IPS-18a (cell line): ENCODE results near the gene PRAMEF12.

ENCODE experiments used
- H3K27ac ChIP-seq: one replicate; pipeline ENCODE4 v1.5.1; 2013; ENCODE audit warnings: low read length
- H3K27me3 ChIP-seq: one replicate; pipeline ENCODE4 v1.6.1; 2013; ENCODE audit warnings: mild to moderate bottlenecking, low read length; ENCODE audit not compliant: control insufficient read depth, insufficient read depth
- H3K36me3 ChIP-seq: one replicate; pipeline ENCODE4 v1.6.1; 2013; ENCODE audit warnings: low read depth, low read length; ENCODE audit not compliant: control insufficient read depth
- H3K4me1 ChIP-seq: one replicate; pipeline ENCODE4 v1.6.1; 2013; ENCODE audit warnings: low read depth, low read length; ENCODE audit not compliant: control insufficient read depth
- H3K4me3 ChIP-seq: one replicate; pipeline ENCODE4 v1.5.1; 2013; ENCODE audit warnings: low read length
- H3K9ac ChIP-seq: one replicate; pipeline ENCODE4 v1.6.1; 2013; ENCODE audit warnings: mild to moderate bottlenecking, low read length, moderate library complexity
- H3K9me3 ChIP-seq: one replicate; pipeline ENCODE4 v1.6.1; 2013; ENCODE audit warnings: low read depth, low read length; ENCODE audit not compliant: control insufficient read depth

PRAMEF12 gene

GRCh38 chr1:12756273-12756672 is 17.3 kb upstream of the PRAMEF12 start:
- Histone ChIP-seq H3K9me3 (no peaks in the 10 kb centered on the region), H3K4me1 (no peaks in the 10 kb centered on the region), H3K27ac (no peak overlapping the region), H3K4me3 (no peak overlapping the region), H3K27me3 (no peaks in the 10 kb centered on the region), H3K9ac (no peak overlapping the region), H3K36me3 (no peaks in the 10 kb centered on the region)

- Histone ChIP-seq H3K36me3 (no peaks in the 10 kb centered on the region), H3K27ac (no peak overlapping the region), H3K9me3 (no peaks in the 10 kb centered on the region), H3K27me3 (no peaks in the 10 kb centered on the region), H3K4me3 (no peak overlapping the region), H3K4me1 (no peaks in the 10 kb centered on the region), H3K9ac (no peak overlapping the region)
Observed at GRCh38 chr1:12756768-12757413, 16.6 kb upstream of the PRAMEF12 start.

DNA sequence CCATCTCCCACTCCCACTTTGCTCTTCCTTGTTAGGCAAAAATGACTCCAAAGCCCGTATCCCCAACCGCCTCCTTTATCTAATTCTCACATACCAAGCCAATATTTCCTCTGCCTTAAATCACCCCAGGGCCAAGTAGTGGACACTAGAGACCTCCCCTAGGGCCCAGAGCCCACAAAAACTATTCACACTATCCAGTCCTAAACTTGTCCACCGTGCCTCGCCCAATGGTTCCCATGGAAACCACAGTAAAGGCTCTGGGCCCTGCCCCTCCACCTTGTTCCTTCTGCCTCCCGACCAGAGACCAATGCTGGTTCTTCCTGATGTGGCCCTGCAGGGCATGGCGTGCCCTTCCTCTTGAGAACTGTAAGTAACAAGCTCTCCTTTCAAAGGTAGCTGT is 15.7 kb upstream of the PRAMEF12 start:
- Histone ChIP-seq H3K9me3 (no peaks in the 10 kb centered on the region), H3K9ac (no peak overlapping the region), H3K4me1 (no peaks in the 10 kb centered on the region), H3K4me3 (no peak overlapping the region), H3K36me3 (no peaks in the 10 kb centered on the region), H3K27me3 (no peaks in the 10 kb centered on the region), H3K27ac (no peak overlapping the region)

- Histone ChIP-seq H3K27ac (no peak overlapping the region), H3K4me1 (no peaks in the 10 kb centered on the region), H3K4me3 (no peak overlapping the region), H3K36me3 (no peaks in the 10 kb centered on the region), H3K9me3 (no peaks in the 10 kb centered on the region), H3K9ac (no peak overlapping the region), H3K27me3 (no peaks in the 10 kb centered on the region)
Observed at GRCh38 chr1:12760256-12760795, 13.2 kb upstream of the PRAMEF12 start.

DNA sequence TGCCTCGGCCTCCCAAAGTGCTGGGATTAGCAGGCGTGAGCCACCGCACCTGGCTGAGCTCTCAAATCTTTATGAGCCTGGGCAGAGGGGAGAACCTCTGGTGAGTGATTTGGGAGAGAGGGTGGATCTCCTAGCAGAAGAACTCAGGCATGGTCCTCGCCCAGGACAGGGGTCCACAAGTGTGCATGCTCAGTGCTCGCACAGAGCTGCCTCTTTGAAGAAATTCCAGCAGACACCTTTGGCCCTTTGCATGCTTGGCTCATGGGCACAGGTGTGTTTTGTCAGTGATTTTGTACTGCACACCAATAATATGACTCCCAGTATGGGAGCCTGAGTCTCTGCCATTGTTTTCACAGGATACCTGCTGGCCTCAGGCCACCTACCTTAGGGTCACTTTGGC is 11.8 kb upstream of the PRAMEF12 start:
- Histone ChIP-seq H3K36me3 (no peaks in the 10 kb centered on the region), H3K27me3 (no peaks in the 10 kb centered on the region), H3K9ac (no peak overlapping the region), H3K9me3 (no peaks in the 10 kb centered on the region), H3K27ac (no peak overlapping the region), H3K4me1 (no peaks in the 10 kb centered on the region), H3K4me3 (no peak overlapping the region)

DNA sequence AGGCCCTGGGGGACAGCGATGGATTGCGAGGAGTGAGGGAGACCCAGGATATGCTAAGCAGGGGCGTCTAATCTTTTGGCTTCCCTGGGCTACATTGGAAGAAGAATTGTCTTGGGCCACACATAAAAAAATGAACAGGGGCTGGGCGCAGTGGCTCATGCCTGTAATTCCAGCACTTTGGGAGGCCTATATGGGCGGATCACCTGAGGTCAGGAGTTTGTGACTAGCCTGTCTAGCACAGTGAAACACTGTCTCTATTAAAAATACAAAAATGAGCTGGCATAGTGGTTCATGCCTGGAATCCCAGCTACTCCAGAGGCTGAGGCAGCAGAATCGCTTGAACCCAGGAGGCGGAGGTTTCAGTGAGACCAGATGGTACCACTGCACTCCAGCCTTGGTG is 10.8 kb upstream of the PRAMEF12 start:
- Histone ChIP-seq H3K9ac (no peak overlapping the region), H3K36me3 (no peaks in the 10 kb centered on the region), H3K4me1 (no peaks in the 10 kb centered on the region), H3K27ac (no peak overlapping the region), H3K4me3 (no peak overlapping the region), H3K27me3 (no peaks in the 10 kb centered on the region), H3K9me3 (no peaks in the 10 kb centered on the region)

DNA sequence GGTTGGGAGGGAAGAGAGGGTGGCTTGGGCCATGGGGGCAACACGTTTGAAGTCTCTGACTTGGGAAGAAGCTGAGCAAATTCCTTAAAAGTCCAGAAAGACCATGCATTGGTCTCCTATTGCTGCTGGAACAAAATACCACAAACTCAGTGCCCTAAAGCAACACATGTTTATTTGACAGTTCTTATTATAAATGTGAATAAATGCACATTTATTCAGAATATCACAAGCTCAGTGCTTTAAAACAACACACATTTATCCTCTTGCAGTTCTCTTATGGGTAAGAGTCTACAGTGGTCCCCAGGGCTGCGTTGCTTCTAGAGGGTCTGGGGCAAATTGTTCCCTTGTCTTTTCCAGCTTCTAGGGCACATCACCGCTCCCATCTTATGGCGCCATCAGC is 10.1 kb upstream of the PRAMEF12 start:
- H3K4me3 ChIP-seq = no peak overlapping the region
- no peaks in the 10 kb centered on the region for H3K36me3 ChIP-seq
- no peaks in the 10 kb centered on the region for H3K4me1 ChIP-seq
- H3K27ac ChIP-seq = no peak overlapping the region
- no peaks in the 10 kb centered on the region for H3K27me3 ChIP-seq
- no peaks in the 10 kb centered on the region for H3K9me3 ChIP-seq
- H3K9ac ChIP-seq = no peak overlapping the region

GRCh38 chr1:12764016-12764415 is 9.5 kb upstream of the PRAMEF12 start:
- Histone ChIP-seq H3K4me1 (no peaks in the 10 kb centered on the region), H3K36me3 (no peaks in the 10 kb centered on the region), H3K27ac (no peak overlapping the region), H3K4me3 (no peak overlapping the region), H3K9me3 (no peaks in the 10 kb centered on the region), H3K27me3 (no peaks in the 10 kb centered on the region), H3K9ac (no peak overlapping the region)

DNA sequence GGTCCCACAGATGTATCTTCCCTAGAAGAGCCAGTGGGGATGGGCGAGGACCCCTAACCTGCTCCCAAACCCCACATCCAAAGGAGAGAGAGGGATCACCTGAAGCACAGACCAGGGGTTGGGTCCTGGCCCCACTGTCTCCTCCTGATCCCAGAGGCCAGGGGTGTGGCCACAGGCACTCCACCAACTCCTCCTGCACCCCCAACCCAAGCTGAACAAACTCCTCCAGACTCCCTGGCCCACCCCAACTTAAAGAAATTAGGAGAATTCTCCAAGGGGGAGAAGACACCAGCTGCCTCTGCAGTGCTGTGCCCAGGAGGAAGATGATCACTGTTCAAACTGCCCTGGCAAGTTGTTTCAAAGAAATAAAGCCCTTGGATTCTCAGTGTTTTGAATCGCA is 4.5 kb upstream of the PRAMEF12 start:
- H3K4me3 ChIP-seq = no peak overlapping the region
- no peaks in the 10 kb centered on the region for H3K9me3 ChIP-seq
- H3K36me3 ChIP-seq = no peaks in the 10 kb centered on the region
- no peaks in the 10 kb centered on the region for H3K27me3 ChIP-seq
- no peak overlapping the region for H3K9ac ChIP-seq
- H3K4me1 ChIP-seq = no peaks in the 10 kb centered on the region
- H3K27ac ChIP-seq = no peak overlapping the region

DNA sequence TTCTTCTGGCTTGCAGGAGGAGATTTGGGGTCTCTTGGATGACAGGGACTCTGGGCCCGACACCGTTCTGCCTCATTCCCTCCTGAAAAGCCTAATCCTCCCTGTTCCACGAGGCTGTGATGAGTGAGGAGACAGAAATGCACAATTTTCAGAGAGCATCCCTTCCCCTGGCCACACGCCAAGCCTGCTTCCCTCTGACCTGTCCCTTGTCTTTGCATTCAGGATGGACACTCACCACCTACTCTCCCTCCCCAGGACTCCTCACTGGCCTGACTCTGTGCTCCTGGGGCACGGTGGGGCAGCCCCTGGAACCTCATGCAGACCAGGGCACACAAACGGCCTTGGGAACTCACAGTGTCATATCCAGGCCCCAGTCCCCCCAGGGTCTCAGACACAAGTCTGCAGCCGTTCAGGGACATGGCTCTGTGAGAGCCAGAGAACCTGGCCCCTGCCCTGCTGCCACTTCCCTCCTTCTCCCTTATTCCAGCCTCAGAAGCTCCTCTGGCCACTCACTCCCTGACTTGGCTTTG is 3.5 kb upstream of the PRAMEF12 start:
- no peak overlapping the region for H3K9ac ChIP-seq
- no peak overlapping the region for H3K4me3 ChIP-seq
- H3K27ac ChIP-seq = no peak overlapping the region
- no peaks in the 10 kb centered on the region for H3K4me1 ChIP-seq
- H3K9me3 ChIP-seq = no peaks in the 10 kb centered on the region
- H3K36me3 ChIP-seq = no peaks in the 10 kb centered on the region
- no peaks in the 10 kb centered on the region for H3K27me3 ChIP-seq

DNA sequence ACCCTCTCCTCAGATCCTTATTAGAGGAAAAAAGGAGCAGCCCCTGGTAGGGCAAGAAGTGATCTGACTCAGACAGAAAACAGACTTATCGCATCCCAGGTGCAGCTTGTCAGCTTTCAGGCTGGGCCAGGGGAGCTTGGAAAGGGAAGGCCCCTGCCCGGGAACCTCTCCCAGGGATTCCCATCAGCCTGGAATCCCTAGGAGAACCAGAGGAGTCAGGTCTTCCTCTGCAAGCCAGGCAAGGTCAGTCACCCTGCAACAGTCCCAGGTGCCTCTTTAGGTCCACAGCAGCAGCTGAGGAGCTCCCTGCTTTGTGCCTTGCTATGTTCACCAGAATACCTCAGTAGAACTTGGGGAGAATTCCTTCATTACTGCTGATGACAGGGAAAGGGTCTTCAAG is 2.9 kb upstream of the PRAMEF12 start:
- no peak overlapping the region for H3K9ac ChIP-seq
- no peaks in the 10 kb centered on the region for H3K9me3 ChIP-seq
- no peak overlapping the region for H3K27ac ChIP-seq
- H3K4me3 ChIP-seq = no peak overlapping the region
- no peaks in the 10 kb centered on the region for H3K27me3 ChIP-seq
- H3K4me1 ChIP-seq = no peaks in the 10 kb centered on the region
- H3K36me3 ChIP-seq = no peaks in the 10 kb centered on the region

DNA sequence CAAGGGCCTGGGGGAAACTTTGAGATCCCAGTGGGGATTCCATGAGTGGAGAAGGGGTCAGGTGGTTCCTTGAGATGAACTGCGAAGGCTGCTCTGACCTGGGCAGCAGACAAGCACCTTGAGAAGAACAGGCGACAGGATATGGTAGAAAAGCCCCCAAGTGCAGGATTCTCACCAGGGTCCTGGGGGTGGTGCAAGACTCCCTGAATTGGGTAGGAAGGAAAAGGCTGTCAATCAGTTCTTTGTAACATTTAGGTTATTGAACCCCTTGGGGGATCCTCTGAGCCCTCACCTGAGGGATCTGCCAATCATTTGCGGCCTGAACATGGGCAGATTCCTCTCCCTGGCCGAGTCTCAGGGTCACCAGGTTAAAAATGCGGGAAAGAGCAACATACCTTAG is 2.4 kb upstream of the PRAMEF12 start:
- H3K4me1 ChIP-seq = no peaks in the 10 kb centered on the region
- H3K27ac ChIP-seq = no peak overlapping the region
- H3K9ac ChIP-seq = no peak overlapping the region
- no peak overlapping the region for H3K4me3 ChIP-seq
- no peaks in the 10 kb centered on the region for H3K27me3 ChIP-seq
- H3K9me3 ChIP-seq = no peaks in the 10 kb centered on the region
- no peaks in the 10 kb centered on the region for H3K36me3 ChIP-seq
